Activated T-helper 1 cell treated with anti-CD3 and anti-CD28 coated beads, Interleukin-12 subunit alpha, Interleukin-12 subunit beta, Interleukin-2, Interleukin-4 antibody, amounts not matched to agents 30 ng/mL and 10 ng/mL and 1 ng/mL, durations not matched to agents 14 hours and 24 hours and 36 hours (primary cell): Measurements from ENCODE around the gene PICK1. TPM values are rescaled to one million over a fixed set of nuclear protein-coding genes. Genes with fewer than 3 reads are reported as not detected.

Experiments
- DNase-seq: peaks from one replicate; pipeline ENCODE4 v3.0.0; 2021; ENCODE audit warnings: low spot score
- H3K27ac Mint-ChIP-seq: one replicate; pipeline ENCODE4 v1.8.0; 2021; ENCODE audit warnings: mild to moderate bottlenecking, mixed read lengths
- H3K27me3 Mint-ChIP-seq: one replicate; pipeline ENCODE4 v1.8.0; 2022; ENCODE audit warnings: mild to moderate bottlenecking, moderate library complexity, mixed read lengths; ENCODE audit not compliant: insufficient read depth
- H3K36me3 Mint-ChIP-seq: one replicate; pipeline ENCODE4 v1.8.0; 2021; ENCODE audit warnings: low read depth, mixed read lengths
- H3K4me1 Mint-ChIP-seq: one replicate; pipeline ENCODE4 v1.8.0; 2021; ENCODE audit warnings: low read depth, mixed read lengths
- H3K4me3 Mint-ChIP-seq: one replicate; pipeline ENCODE4 v1.8.0; 2021; ENCODE audit warnings: mild to moderate bottlenecking, moderate library complexity, mixed read lengths
- H3K9me3 Mint-ChIP-seq: one replicate; pipeline ENCODE4 v1.8.0; 2021; ENCODE audit warnings: mixed read lengths
- intact Hi-C: fragments of 100-400 bp; cut with micrococcal nuclease; formaldehyde crosslinking; loops from one replicate; pipeline ENCODE4 v1.15.1; 2024
- total RNA-seq: library from RNA; stranded (reverse); gene quantifications from 2 replicates; pipeline ENCODE4 v1.2.3, GENCODE V29; 2022

PICK1 gene
- total RNA-seq, 1 donor from 2014 or later, result 12.0 TPM

DNA sequence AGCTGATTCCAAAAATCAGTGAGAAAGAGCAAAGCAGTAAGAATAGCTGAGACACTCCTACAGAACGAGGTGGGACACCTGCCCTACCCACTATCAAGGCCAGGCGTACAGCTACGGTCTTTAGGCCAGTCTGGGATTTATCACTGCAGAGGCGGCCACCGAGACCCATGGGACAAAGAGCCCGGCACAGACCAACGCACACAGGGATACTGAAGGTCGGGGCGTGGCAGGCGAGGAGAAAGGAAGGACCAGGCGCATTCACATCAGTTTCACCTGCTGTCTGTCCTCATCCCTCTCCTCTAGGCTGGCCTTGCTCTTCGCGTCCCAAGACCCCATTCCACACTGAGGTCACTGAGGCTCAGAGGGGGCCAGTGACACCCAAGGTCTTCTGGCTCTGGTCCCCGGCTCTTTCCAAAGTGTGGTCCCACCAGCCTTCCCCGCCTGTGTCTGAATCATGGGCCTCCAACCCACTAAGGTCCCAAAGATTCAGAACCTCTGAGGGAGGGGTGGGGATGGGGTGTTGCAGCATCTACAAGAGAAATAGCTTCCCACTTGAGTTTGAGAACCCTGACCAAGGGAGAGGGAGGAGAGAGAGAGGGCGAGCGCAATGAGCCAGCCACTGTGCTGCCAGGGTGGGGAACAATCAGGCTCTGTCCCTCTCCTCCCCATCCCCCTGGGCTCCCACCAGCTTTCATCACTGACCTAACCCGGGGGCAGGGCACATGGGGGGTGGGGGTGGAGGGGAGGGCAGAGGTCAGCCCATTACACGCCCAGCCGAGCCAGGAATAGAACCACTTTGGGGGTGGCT is 7.2 kb upstream of the PICK1 start:
- Mint-ChIP-seq H3K4me1 (peaks cover 6% of the 10 kb centered on the region), H3K36me3 (no peaks in the 10 kb centered on the region), H3K27ac (no peak overlapping the region), H3K4me3 (no peak overlapping the region), H3K27me3 (peaks cover 7% of the 10 kb centered on the region), H3K9me3 (no peaks in the 10 kb centered on the region)
- no peak for DNase-seq
- intact Hi-C loops, result loop anchor here (5.0 to 10.0 kb wide), 2 partner anchors 52 to 655 kb away; partner anchors contain the start of genes GTPBP1 and JOSD1

DNA sequence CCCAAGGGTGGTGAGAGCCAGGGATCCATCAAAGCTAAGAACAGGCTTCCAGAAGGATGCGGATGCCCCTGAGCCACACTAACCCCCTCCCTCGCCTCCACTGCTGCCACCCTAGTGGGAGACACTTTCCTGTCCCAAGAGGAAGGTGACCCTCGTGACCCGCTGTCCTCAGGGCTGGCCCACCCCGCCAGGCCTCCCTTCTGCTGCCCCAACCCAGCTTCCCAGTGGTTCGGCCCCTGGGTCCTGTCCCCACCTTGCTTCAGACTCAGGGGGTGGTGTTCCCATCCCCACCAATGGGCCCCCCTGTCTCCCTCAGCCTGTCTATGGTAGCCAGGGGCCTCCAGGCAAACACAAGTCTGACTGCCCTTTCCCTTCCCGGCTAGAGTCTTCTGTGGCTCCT is 6.5 kb upstream of the PICK1 start:
- Mint-ChIP-seq H3K36me3 (no peaks in the 10 kb centered on the region), H3K27me3 (peaks cover 8% of the 10 kb centered on the region), H3K4me1 (peaks cover 6% of the 10 kb centered on the region), H3K27ac (no peak overlapping the region), H3K4me3 (no peak overlapping the region), H3K9me3 (no peaks in the 10 kb centered on the region)
- DNase-seq, result no peak
- intact Hi-C loops, result loop anchor here (5.0 to 10.0 kb wide), 2 partner anchors 52 to 654 kb away; partner anchors contain the start of genes GTPBP1 and JOSD1

DNA sequence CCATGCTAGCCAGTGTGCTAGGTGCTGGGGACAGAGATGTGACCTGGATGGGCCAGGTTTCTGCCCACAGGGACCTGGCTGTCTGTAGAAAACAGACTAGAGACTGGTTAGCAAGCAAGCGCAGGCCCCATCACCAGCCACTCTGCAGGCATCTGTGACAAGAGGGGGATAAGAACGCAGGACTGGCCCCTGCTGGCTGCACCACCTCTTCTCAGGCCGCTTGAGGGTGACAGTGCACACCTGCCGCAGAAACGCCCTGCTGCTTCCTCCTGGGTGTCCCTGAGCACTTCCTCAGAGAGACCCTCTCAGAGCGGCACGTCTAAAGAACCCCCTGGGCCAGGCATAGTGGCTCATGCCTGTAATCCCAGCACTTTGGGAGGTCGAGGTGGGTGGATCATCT is 5.9 kb upstream of the PICK1 start:
- Mint-ChIP-seq H3K27ac (no peak overlapping the region), H3K36me3 (no peaks in the 10 kb centered on the region), H3K4me3 (no peak overlapping the region), H3K27me3 (peaks cover 8% of the 10 kb centered on the region), H3K4me1 (peaks cover 6% of the 10 kb centered on the region), H3K9me3 (no peaks in the 10 kb centered on the region)
- intact Hi-C loops, result loop anchor here (5.0 to 10.0 kb wide), 2 partner anchors 51 to 654 kb away; partner anchors contain the start of genes GTPBP1 and JOSD1
- DNase-seq, result no peak

DNA sequence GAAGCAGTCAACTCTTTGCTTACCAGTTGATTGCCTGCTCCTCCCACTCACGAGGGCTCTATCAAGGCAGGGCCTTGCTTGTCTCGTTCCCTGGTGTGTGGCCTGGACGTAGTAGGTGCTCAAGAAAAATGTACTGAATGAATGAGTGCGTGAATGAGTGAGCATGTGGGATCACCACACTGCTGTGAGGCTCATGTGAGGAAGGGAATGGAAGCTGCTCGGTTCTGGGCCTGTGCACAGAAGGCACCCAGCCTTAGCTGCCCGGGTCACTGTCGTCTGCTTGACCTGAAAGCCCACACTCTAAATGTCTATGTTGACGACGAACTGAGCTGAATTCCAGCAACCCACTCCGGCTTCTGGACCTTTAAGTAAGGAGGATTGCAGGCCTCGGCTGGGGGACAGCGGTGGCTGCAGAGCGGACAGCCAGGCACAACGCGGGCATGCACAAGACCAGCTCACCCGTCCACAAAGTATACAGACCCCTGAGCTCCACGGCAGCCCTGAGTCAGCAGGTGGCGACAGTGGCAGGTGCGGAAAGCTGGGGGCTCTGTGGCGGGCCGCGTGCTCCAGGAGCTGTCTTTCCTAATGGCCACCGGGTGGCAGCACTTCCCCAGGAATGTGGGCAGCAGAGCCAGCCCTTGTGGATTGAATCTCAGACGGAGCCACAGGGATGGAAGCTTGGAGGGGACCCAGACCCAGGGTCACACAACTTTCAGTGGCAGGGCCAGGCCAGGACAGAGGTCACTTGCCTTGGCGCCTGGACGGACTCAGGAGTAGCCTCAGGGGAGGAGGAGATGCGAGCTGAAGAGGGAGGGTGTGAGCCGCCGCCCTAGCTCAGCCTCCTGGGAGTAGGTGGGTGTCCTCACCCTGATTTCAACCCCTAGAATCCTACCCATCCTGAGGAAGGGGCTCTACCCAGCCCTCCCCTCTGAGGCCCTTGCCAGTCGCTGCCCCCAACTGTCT is 5.0 kb upstream of the PICK1 start:
- Mint-ChIP-seq H3K27ac (no peak overlapping the region), H3K4me3 (no peak overlapping the region), H3K27me3 (peaks cover 8% of the 10 kb centered on the region), H3K9me3 (no peaks in the 10 kb centered on the region), H3K4me1 (peaks cover 13% of the 10 kb centered on the region), H3K36me3 (no peaks in the 10 kb centered on the region)
- intact Hi-C loops, result loop anchor here (1.0 to 10.0 kb wide), 6 partner anchors 50 to 653 kb away; partner anchors contain the start of genes GTPBP1 and JOSD1
- peak; percentile 59 for DNase-seq

DNA sequence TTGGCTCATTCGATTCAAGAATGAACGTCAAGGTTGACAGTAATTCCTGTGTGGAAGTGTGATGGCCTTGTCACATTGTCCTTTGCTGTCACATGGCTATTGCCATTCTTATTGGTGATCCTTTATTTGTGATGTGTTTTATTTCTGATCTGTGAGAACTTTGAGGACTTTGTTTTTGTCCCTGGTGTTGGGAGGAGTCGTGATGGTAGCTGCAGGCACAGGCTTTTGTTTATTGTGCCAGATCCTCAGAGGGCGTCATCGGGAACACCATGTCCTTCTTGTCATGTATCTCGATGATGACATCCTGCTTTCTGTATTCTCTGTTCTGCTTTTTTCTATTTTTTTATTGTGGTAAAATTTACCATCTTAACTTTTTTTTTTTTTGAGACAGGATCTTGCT is 5.6 kb downstream of the PICK1 start:
- no peaks in the 10 kb centered on the region for H3K9me3 Mint-ChIP-seq
- DNase-seq, result no peak
- H3K4me3 Mint-ChIP-seq, result no peak overlapping the region
- H3K27me3 Mint-ChIP-seq, result no peaks in the 10 kb centered on the region
- H3K36me3 Mint-ChIP-seq, result peaks cover 9% of the 10 kb centered on the region
- no peak overlapping the region for H3K27ac Mint-ChIP-seq
- H3K4me1 Mint-ChIP-seq, result peaks cover 4% of the 10 kb centered on the region
- intact Hi-C loops, result no loop called here

DNA sequence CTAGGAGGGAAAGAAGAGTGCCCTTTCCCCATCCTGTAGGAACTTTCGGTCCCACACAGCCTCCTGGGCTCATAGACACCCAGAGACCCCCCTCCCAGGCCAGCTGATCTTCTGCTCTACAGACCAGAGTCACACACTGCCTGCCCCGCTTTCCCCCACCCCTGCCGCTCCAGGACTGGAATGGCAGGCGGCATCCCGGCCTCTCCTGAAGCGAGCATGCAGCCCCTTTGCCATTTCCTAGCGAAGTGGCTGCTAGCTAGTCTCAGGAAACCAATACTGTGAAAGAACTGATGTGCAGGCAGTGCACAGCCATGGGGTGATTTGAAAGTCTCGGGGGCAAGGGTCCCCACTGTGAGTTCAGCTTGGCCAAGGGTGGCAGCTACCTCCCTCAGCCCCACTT is 8.3 kb downstream of the PICK1 start:
- DNase-seq, result no peak
- H3K9me3 Mint-ChIP-seq, result no peaks in the 10 kb centered on the region
- H3K27ac Mint-ChIP-seq, result no peak overlapping the region
- intact Hi-C loops, result no loop called here
- H3K4me3 Mint-ChIP-seq, result no peak overlapping the region
- no peaks in the 10 kb centered on the region for H3K4me1 Mint-ChIP-seq
- H3K27me3 Mint-ChIP-seq, result no peaks in the 10 kb centered on the region
- H3K36me3 Mint-ChIP-seq, result peaks cover 5% of the 10 kb centered on the region

DNA sequence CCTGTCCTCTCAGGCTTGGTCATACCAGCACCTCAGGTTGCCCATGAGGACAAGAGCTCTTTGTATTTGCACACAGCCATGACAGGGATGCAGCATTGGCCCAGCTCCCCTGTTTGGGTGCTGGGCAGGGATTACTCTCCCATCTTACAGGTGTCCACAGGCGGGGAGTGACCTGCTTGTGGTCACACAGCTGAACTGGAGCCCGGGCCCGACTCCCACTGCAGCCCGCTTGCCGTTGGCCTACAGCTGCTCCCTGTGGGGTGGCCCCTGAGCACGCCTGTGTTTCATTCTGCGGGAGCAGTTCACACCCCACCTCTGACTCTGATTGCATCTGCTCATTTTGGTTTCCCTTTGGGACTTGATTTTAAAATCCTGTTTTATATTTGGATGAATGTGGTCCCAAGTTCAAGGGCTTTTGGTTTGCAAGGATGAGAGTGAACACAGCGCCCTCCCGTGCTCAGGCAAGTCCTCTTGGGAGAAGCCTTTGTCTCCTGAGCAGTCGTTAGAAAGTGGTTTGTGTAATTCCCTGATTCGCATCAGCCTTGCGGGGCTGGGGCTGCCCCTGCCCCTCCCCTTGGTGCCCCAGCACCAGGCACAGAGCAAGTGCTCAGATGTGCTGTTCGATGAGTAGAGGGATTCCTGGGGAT is 9.3 kb downstream of the PICK1 start:
- no peak overlapping the region for H3K27ac Mint-ChIP-seq
- no peaks in the 10 kb centered on the region for H3K9me3 Mint-ChIP-seq
- no peak for DNase-seq
- H3K36me3 Mint-ChIP-seq, result peaks cover 5% of the 10 kb centered on the region
- no peaks in the 10 kb centered on the region for H3K4me1 Mint-ChIP-seq
- intact Hi-C loops, result no loop called here
- no peaks in the 10 kb centered on the region for H3K27me3 Mint-ChIP-seq
- H3K4me3 Mint-ChIP-seq, result no peak overlapping the region

DNA sequence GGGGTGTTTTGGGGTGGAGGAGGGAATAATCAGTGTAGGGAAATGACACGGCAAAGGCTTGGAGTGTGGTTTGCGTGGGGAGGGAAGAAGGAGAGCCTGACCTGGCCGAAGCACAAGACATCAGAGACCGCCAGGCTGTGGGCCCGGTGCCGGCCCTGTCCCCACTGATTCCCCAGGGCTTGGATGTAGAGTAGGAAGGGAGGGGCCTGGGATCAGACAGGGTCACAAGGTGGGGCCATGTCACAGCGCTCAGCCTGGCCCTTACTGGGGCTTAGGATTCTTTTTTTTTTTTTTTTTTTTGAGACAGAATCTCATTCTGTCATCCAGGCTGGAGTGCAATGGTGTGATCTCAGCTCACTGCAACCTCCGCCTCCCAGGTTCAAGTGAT is 9.8 kb downstream of the PICK1 start:
- Mint-ChIP-seq H3K4me3 (no peak overlapping the region), H3K36me3 (peaks cover 3% of the 10 kb centered on the region), H3K27me3 (no peaks in the 10 kb centered on the region), H3K9me3 (no peaks in the 10 kb centered on the region), H3K27ac (no peak overlapping the region), H3K4me1 (no peaks in the 10 kb centered on the region)
- DNase-seq, result no peak
- intact Hi-C loops, result no loop called here

DNA sequence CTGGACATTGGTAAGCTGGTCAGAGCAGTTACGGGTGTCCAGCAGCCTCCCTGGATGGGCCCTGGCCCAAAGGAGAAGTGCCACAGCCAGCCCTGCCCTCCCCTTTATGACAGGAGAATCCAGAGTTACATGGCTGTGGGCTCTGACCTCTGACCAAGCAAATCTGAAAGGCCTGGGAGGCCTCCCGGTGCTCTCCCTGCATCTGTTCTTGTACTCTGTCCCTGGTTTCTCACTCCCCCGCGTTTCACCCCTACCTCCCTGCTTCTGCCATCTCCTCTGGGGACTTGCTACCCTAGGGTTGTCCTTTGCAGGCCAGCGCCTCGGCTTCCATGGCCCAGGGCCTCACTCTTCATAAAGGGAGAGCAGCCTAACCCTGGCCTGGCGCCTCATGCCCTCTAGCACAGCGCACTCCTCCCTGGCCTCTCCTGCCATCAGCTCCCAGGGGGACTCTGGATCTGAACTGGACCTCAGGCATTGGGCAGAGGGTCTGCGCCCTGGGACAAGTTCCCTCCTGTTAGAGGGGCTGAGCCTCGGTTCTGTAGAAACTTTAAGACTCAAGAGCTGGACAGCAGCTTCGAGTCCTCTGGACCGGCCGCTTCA is 10.7 kb downstream of the PICK1 start:
- DNase-seq, result no peak
- no peaks in the 10 kb centered on the region for H3K9me3 Mint-ChIP-seq
- H3K36me3 Mint-ChIP-seq, result no peaks in the 10 kb centered on the region
- H3K27ac Mint-ChIP-seq, result no peak overlapping the region
- no peaks in the 10 kb centered on the region for H3K4me1 Mint-ChIP-seq
- intact Hi-C loops, result no loop called here
- H3K27me3 Mint-ChIP-seq, result no peaks in the 10 kb centered on the region
- H3K4me3 Mint-ChIP-seq, result no peak overlapping the region

DNA sequence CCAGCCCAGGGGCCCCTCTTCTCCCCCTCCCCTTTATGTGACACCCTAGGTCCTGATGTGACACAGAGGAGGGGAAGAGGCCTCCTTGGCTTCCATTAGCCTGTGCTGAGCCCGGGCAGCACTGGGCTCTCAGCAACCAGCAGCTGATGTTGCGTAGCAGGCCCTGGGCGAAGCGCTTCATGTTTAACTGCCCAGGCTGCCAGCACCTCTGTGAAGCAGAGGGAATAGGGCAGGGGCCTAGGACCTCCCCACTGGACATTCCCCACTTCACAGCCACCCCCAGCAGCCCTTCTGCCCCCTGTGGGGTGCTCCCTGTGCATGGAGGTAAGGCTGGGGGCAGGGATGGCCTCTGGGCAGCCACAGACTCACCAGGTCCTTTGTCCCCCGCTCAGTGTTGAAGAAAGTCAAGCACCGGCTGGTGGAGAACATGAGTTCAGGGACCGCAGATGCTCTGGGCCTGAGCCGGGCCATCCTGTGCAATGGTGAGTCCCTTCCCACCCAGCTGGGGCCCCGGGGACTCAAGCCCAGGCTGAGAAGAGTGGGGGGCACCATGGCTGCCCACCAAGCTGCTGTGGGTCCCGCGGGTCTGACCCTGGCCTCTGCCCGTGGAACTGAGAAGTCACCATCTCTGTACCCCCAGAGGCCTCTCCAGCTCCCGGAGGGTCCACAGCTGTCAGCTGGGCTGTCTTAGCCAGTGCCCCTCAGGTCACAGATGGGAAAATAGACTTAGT is 11.6 kb downstream of the PICK1 start:
- intact Hi-C loops, result no loop called here
- no peaks in the 10 kb centered on the region for H3K4me1 Mint-ChIP-seq
- H3K27ac Mint-ChIP-seq, result no peak overlapping the region
- no peak for DNase-seq
- no peaks in the 10 kb centered on the region for H3K9me3 Mint-ChIP-seq
- H3K4me3 Mint-ChIP-seq, result no peak overlapping the region
- no peaks in the 10 kb centered on the region for H3K36me3 Mint-ChIP-seq
- no peaks in the 10 kb centered on the region for H3K27me3 Mint-ChIP-seq

DNA sequence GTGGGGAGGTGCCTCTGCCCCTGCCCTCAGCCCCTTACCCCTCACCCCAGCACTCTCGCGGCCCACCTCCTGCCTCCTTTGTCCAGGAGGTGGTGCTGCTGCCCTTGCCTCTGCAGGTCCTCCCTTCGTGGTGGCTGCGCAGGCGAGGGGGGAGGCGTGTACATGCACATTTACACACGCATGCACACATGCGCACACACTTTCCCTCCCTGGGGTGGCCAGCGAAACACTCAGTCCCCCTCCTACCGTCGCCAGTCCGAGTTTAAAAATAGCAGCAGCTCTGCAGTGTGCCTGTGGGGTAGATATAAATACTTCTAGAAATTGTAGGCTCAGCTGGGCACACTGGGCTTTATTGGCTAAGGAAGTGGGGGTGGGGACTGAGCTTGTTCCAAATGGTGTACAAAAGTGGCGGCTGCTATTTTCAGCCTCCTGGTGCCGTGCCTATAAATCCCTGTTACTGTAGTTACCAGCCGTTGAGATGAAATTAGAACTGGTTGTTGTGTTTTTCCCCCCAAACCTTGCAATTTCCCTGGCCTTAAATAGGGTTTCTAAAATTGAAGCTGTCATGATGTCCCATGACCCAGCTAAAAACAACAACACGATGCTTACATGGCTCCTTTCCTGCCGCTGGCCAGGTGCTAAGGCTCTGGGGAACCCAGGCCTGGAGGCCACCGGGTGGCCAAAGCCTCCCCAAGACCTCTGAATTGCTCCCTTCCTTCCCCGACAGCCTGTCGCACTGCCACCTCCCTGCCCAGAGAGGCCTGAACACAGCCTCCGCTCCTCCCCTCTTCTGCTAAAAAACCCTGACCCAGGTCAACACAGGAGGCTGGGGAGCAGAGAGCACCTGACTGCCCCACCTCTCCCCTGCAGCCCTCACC is 12.4 kb downstream of the PICK1 start:
- DNase-seq, result no peak
- Mint-ChIP-seq H3K36me3 (no peaks in the 10 kb centered on the region), H3K4me1 (no peaks in the 10 kb centered on the region), H3K27me3 (no peaks in the 10 kb centered on the region), H3K27ac (no peak overlapping the region), H3K9me3 (no peaks in the 10 kb centered on the region), H3K4me3 (no peak overlapping the region)
- intact Hi-C loops, result no loop called here
